ENCODE results near the gene ARID3A. TPM values are rescaled to one million over a fixed set of nuclear protein-coding genes. Genes with fewer than 3 reads are reported as not detected.

ARID3A gene
- total and polyA plus RNA-seq, 8 donors = 20.6 to 35.7 (median 23.6) TPM

- Histone ChIP-seq H3K4me1 (peaks cover 11 to 43% of the 10 kb centered on the region in 2 donors), H3K9me3 (no peaks in the 10 kb centered on the region), H3K27ac (no peak overlapping the region), H3K27me3 (no peaks in the 10 kb centered on the region), H3K36me3 (peaks cover 0 to 4% of the 10 kb centered on the region in 2 donors), H3K4me3 (no peak overlapping the region)
- DNase-seq (peak in 1 of 4 donors; percentile 61), ATAC-seq (no peak)
- intact Hi-C loops (cut with DNase I) = no loop called here
- TF ChIP-seq, protein P1, sequence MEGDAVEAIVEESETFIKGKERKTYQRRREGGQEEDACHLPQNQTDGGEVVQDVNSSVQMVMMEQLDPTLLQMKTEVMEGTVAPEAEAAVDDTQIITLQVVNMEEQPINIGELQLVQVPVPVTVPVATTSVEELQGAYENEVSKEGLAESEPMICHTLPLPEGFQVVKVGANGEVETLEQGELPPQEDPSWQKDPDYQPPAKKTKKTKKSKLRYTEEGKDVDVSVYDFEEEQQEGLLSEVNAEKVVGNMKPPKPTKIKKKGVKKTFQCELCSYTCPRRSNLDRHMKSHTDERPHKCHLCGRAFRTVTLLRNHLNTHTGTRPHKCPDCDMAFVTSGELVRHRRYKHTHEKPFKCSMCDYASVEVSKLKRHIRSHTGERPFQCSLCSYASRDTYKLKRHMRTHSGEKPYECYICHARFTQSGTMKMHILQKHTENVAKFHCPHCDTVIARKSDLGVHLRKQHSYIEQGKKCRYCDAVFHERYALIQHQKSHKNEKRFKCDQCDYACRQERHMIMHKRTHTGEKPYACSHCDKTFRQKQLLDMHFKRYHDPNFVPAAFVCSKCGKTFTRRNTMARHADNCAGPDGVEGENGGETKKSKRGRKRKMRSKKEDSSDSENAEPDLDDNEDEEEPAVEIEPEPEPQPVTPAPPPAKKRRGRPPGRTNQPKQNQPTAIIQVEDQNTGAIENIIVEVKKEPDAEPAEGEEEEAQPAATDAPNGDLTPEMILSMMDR (IDR thresholded peaks at IDR 0.05) = no peak
These were observed 23.1 kb downstream of the ARID3A start for GRCh38 chr19:948842-949496.

DNA sequence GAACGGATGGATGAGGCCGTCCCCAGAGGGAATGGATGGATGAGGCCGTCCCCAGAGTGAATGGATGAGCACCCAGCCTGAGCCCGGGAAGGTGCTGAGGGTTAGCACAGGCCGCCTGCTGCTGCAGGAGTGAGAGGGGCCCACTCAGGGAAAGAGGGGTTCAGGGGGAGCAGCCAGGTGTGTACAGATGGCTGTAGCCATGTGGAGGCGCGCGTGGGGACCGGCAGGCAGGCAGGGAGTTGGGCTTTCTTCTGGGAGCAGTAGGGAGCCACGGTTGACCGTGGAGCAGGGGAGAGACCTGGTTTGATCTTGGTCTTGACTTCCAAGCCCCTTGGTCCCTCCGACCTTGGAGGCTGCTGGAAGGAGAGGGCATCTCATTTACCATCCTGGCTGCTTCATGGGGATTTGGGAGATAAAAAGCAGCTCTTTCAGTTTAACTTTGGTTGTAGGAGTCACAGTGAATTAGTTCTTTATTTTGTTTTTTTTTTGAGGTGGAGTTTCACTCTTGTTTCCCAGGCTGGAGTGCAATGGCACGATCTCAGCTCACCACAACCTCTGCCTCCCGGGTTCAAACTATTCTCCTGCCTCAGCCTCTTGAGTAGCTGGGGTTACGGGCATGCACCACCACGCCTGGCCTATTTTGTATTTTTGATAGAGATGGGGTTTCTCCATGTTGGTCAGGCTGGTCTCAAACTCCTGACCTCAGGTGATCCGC is 24.7 kb downstream of the ARID3A start:
- H3K9me3 ChIP-seq = no peaks in the 10 kb centered on the region
- intact Hi-C loops (cut with DNase I) = no loop called here
- no peak overlapping the region for H3K4me3 ChIP-seq
- H3K36me3 ChIP-seq = peaks cover 0 to 4% of the 10 kb centered on the region in 2 donors
- DNase-seq (peak in 1 of 4 donors; percentile 59), ATAC-seq (no peak)
- TF ChIP-seq, protein P1 (IDR thresholded peaks at IDR 0.05) = no peak
- H3K4me1 ChIP-seq = peaks cover 11 to 43% of the 10 kb centered on the region in 2 donors
- no peak overlapping the region for H3K27ac ChIP-seq
- no peaks in the 10 kb centered on the region for H3K27me3 ChIP-seq

- DNase-seq (no peak), ATAC-seq (no peak)
- H3K9me3 ChIP-seq = no peaks in the 10 kb centered on the region
- H3K27ac ChIP-seq = no peak overlapping the region
- H3K4me1 ChIP-seq = peaks cover 11 to 49% of the 10 kb centered on the region in 2 donors
- intact Hi-C loops (cut with DNase I) = no loop called here
- no peak overlapping the region for H3K4me3 ChIP-seq
- no peaks in the 10 kb centered on the region for H3K27me3 ChIP-seq
- H3K36me3 ChIP-seq = peaks cover 0 to 4% of the 10 kb centered on the region in 2 donors
- TF ChIP-seq, protein P1 (IDR thresholded peaks at IDR 0.05) = no peak
These were observed 26.3 kb downstream of the ARID3A start for GRCh38 chr19:952049-952679.

DNA sequence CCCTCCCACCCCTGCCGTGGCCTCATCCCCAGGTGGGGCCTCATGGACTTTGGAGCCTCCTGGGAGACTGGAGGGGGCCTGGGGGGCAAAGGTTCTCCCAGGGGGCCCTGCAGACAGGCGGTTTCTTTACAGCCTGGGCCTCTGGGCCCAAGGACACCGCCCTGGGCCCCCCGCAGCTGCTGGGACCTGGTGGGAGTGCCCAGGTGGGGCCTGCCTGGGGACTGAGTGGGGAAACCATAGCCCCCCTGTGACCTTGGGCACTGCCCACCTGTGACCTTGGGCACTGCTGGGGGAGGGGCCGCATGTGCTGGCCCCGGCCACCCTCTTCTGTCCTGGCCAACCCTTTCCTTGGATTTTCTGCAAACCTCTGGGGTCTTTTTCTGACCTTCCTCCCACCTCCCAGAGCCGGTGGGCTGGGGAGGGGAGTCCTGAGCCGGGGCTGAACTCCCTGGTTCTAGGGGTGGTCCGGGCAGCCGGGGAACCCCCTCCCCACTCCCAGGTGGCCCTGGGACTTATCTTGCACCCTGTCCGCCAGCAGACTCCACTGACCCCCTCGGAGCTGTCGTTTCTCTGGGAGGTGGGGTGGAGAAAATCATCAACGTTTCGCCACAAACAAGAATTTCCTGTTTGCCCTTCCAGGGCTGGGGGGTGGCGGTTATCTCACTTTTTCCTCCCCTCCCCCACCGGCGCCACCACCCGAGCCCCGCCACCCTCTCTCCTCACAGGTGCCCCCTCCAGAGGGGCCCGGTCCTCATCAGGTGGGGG is 27.0 kb downstream of the ARID3A start:
- TF ChIP-seq, protein P1 (IDR thresholded peaks at IDR 0.05) = no peak
- DNase-seq (peak in 2 of 4 donors; percentile 59 to 73), ATAC-seq (peak; percentile 40)
- intact Hi-C loops (cut with DNase I) = no loop called here
- Histone ChIP-seq H3K9me3 (no peaks in the 10 kb centered on the region), H3K4me3 (peak overlapping the region in 1 of 2 donors; percentile 14), H3K27me3 (no peaks in the 10 kb centered on the region), H3K27ac (no peak overlapping the region), H3K36me3 (peaks cover 0 to under 1% of the 10 kb centered on the region in 2 donors), H3K4me1 (peaks cover 11 to 44% of the 10 kb centered on the region in 2 donors)

Data from left lung (tissue), 10 donors.